HL-60 (cell line): Measurements from ENCODE around the gene NUTM2G.
"Not testable (repeated sequence)": the region's sequence is repeated elsewhere in the genome, so short reads cannot be mapped to it uniquely, and the experiment has no call there.

Experiments
- DNase-seq, 2 experiments: peaks; one replicate each; pipeline ENCODE4 v3.0.0-alpha.2; 2010 to 2020; ENCODE audit warnings: low read depth in 1 of 2, low spot score in 1 of 2
- H3K27ac ChIP-seq: fragments of 250-450 bp; sonication (Bioruptor Pico); replicated peaks from 2 replicates; pipeline ENCODE4 v1.5.1; 2020; ENCODE audit warnings: mild to moderate bottlenecking, moderate library complexity
- H3K27me3 ChIP-seq: fragments of 250-450 bp; sonication (Bioruptor Pico); 2 replicates; pipeline ENCODE4 v1.5.1; 2021; ENCODE audit warnings: mild to moderate bottlenecking, moderate library complexity; ENCODE audit not compliant: insufficient read depth, poor library complexity, severe bottlenecking
- H3K4me3 ChIP-seq: replicated peaks from 2 replicates; pipeline ENCODE4 v1.5.1; 2011; ENCODE audit warnings: mild to moderate bottlenecking, control low read depth, low read length; ENCODE audit not compliant: insufficient read depth
- GABPA ChIP-seq: IDR thresholded peaks from 2 replicates; pipeline ENCODE4 v1.6.1; 2012; ENCODE audit warnings: low read depth
- POLR2AphosphoS5 ChIP-seq: IDR thresholded peaks from 2 replicates; pipeline ENCODE4 v1.6.1; 2012; ENCODE audit warnings: low read depth
- REST ChIP-seq: IDR thresholded peaks from 2 replicates; pipeline ENCODE4 v1.6.1; 2012; ENCODE audit warnings: low read depth; ENCODE audit not compliant: insufficient replicate concordance
- SPI1 ChIP-seq: IDR thresholded peaks from 2 replicates; pipeline ENCODE4 v1.6.1; 2012; ENCODE audit warnings: low read depth, mild to moderate bottlenecking, borderline replicate concordance
- TF ChIP-seq, protein P1 (sequence below): IDR thresholded peaks from one replicate; pipeline ENCODE4 v1.5.1; 2011; ENCODE audit warnings: low read length, control low read depth, inconsistent platforms; ENCODE audit not compliant: insufficient read depth

The NUTM2G gene

GRCh38 chr9:96888591-96888990, 40.1 kb upstream of the NUTM2G start:
- Histone ChIP-seq H3K27me3 (no peaks in the 10 kb centered on the region), H3K4me3 (no peak overlapping the region), H3K27ac (no peak overlapping the region)
- TF ChIP-seq REST (no peak), SPI1 (no peak), POLR2AphosphoS5 (no peak), GABPA (no peak)
- TF ChIP-seq, protein P1, sequence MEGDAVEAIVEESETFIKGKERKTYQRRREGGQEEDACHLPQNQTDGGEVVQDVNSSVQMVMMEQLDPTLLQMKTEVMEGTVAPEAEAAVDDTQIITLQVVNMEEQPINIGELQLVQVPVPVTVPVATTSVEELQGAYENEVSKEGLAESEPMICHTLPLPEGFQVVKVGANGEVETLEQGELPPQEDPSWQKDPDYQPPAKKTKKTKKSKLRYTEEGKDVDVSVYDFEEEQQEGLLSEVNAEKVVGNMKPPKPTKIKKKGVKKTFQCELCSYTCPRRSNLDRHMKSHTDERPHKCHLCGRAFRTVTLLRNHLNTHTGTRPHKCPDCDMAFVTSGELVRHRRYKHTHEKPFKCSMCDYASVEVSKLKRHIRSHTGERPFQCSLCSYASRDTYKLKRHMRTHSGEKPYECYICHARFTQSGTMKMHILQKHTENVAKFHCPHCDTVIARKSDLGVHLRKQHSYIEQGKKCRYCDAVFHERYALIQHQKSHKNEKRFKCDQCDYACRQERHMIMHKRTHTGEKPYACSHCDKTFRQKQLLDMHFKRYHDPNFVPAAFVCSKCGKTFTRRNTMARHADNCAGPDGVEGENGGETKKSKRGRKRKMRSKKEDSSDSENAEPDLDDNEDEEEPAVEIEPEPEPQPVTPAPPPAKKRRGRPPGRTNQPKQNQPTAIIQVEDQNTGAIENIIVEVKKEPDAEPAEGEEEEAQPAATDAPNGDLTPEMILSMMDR = no peak
- DNase-seq = no peak

GRCh38 chr9:96892131-96892530, 36.5 kb upstream of the NUTM2G start:
- no peaks in the 10 kb centered on the region for H3K27me3 ChIP-seq
- H3K27ac ChIP-seq = no peak overlapping the region
- no peak for TF ChIP-seq SPI1
- TF ChIP-seq, protein P1 = no peak
- no peak for TF ChIP-seq POLR2AphosphoS5
- TF ChIP-seq GABPA = no peak
- no peak for TF ChIP-seq REST
- DNase-seq = no peak
- H3K4me3 ChIP-seq = no peak overlapping the region

GRCh38 chr9:96900010-96900409, 28.6 kb upstream of the NUTM2G start:
- DNase-seq, H3K4me3 ChIP-seq, H3K27me3 ChIP-seq: not testable (repeated sequence)
- H3K27ac ChIP-seq = peak overlapping the region; percentile 64

- H3K4me3 ChIP-seq, DNase-seq, H3K27ac ChIP-seq, H3K27me3 ChIP-seq: not testable (repeated sequence)
These were observed 23.5 kb upstream of the NUTM2G start for GRCh38 chr9:96904947-96905722.

GRCh38 chr9:96908479-96908878, 20.2 kb upstream of the NUTM2G start:
- not testable (repeated sequence) for H3K27ac ChIP-seq, H3K4me3 ChIP-seq, DNase-seq, H3K27me3 ChIP-seq

GRCh38 chr9:96915539-96915938, 13.1 kb upstream of the NUTM2G start:
- not testable (repeated sequence) for H3K27ac ChIP-seq, H3K27me3 ChIP-seq, H3K4me3 ChIP-seq, DNase-seq

- not testable (repeated sequence) for H3K27ac ChIP-seq
These were observed 12.1 kb upstream of the NUTM2G start for GRCh38 chr9:96916531-96916930.

DNA sequence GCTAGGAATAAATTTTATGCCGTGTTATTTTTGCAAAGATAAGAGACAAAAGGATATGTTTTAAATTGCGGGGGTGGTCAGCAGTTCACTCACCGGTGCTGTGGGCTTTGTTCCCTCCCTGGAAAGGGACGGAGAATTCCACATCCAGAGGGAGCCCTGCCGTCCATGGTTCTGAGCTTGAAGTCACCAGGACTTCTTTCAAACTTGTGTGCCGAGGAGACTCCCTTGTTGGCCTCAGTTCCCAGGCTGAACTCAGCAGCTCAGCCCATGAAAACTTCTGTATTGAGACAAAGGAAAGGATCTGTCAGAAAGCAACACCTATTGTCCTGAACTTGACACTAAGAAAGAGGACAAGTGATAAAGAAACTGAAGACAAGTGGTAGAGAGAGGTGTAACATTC, 10.1 kb upstream of the NUTM2G start:
- not testable (repeated sequence) for H3K27me3 ChIP-seq, DNase-seq, H3K27ac ChIP-seq, H3K4me3 ChIP-seq

More at GRCh38 chr9:96916531-96916930, 12.1 kb upstream of the NUTM2G start:
- H3K27me3 ChIP-seq, H3K4me3 ChIP-seq, DNase-seq: not testable (repeated sequence)

GRCh38 chr9:96920803-96921202, 7.8 kb upstream of the NUTM2G start:
- H3K4me3 ChIP-seq, DNase-seq, H3K27ac ChIP-seq, H3K27me3 ChIP-seq: not testable (repeated sequence)
